CD4-positive, CD25-positive, alpha-beta regulatory T cell (primary cell): ENCODE measurements around the gene EVI5. TPM values are rescaled to one million over a fixed set of nuclear protein-coding genes. Genes with fewer than 3 reads are reported as not detected.

Experiments used
- ATAC-seq, 2 donors: fragments of 150-1000 bp; cut with Tn5 transposase; one replicate each; pipeline ENCODE4 v1.10.0; 2021; ENCODE audit warnings: low read depth in 2 of 2, moderate number of reproducible peaks in 2 of 2, moderate library complexity in 1 of 2
- DNase-seq, 3 donors: peaks; one replicate each; pipeline versions ENCODE4 v3.0.0 to v3.0.0-alpha.2; 2012 to 2022; ENCODE audit warnings: mixed read lengths in 1 of 3
- H3K27ac ChIP-seq: one replicate; pipeline ENCODE4 v1.7.0; 2013; ENCODE audit warnings: mild to moderate bottlenecking, low read length; ENCODE audit not compliant: insufficient read depth, poor library complexity, severe bottlenecking
- H3K27me3 ChIP-seq: one replicate; pipeline ENCODE4 v1.7.0; 2013; ENCODE audit warnings: low read length; ENCODE audit not compliant: control insufficient read depth, insufficient read depth
- H3K36me3 ChIP-seq: one replicate; pipeline ENCODE4 v1.7.0; 2013; ENCODE audit warnings: mild to moderate bottlenecking, low read length, moderate library complexity; ENCODE audit not compliant: control insufficient read depth, insufficient read depth
- H3K4me1 ChIP-seq: 2 replicates; pipeline ENCODE4 v1.7.0; 2013; ENCODE audit warnings: mild to moderate bottlenecking, low read length; ENCODE audit not compliant: insufficient read depth, control insufficient read depth, poor library complexity, severe bottlenecking
- H3K4me3 ChIP-seq: one replicate; pipeline ENCODE4 v1.7.0; 2013; ENCODE audit warnings: low read depth, mild to moderate bottlenecking, low read length, moderate library complexity
- H3K9me3 ChIP-seq, 2 experiments: 1 replicate in 1 of 2; 2 replicates in 1 of 2; pipeline ENCODE4 v1.7.0; 2013; ENCODE audit warnings: low read length in 2 of 2, mild to moderate bottlenecking in 1 of 2, moderate library complexity in 1 of 2; ENCODE audit not compliant: control insufficient read depth in 2 of 2
- H3K27ac Mint-ChIP-seq, 3 donors: one replicate each; pipeline ENCODE4 v1.8.0; 2020 to 2022; ENCODE audit warnings: mild to moderate bottlenecking in 3 of 3, mixed read lengths in 3 of 3, moderate library complexity in 2 of 3
- H3K27me3 Mint-ChIP-seq: one replicate; pipeline ENCODE4 v1.8.0; 2022; ENCODE audit warnings: mild to moderate bottlenecking, mixed read lengths
- H3K36me3 Mint-ChIP-seq: one replicate; pipeline ENCODE4 v1.8.0; 2020; ENCODE audit warnings: mixed read lengths
- H3K4me1 Mint-ChIP-seq, 4 donors: one replicate each; pipeline ENCODE4 v1.8.0; 2020 to 2022; ENCODE audit warnings: mixed read lengths in 4 of 4, mild to moderate bottlenecking in 1 of 4
- H3K4me3 Mint-ChIP-seq, 4 donors: one replicate each; pipeline ENCODE4 v1.8.0; 2020 to 2022; ENCODE audit warnings: mild to moderate bottlenecking in 4 of 4, mixed read lengths in 4 of 4, moderate library complexity in 3 of 4
- H3K9me3 Mint-ChIP-seq, 7 donors: one replicate each; pipeline ENCODE4 v1.8.0; 2020 to 2022; ENCODE audit warnings: mixed read lengths in 7 of 7, mild to moderate bottlenecking in 3 of 7, moderate library complexity in 2 of 7
- polyA plus RNA-seq, 4 donors: library from polyadenylated mRNA; unstranded; fragments of 300-500 nt; fragmentation: Illumina TruSeq; gene quantifications; one replicate each; pipeline ENCODE4 v1.2.3, GENCODE V29; 2021
- total RNA-seq: library from RNA; stranded (reverse); gene quantifications from one replicate; pipeline ENCODE4 v1.2.3, GENCODE V29; 2022

The EVI5 gene
- total and polyA plus RNA-seq, 5 donors from 2014 or later, result 0.52 to 2.7 (median 0.59) TPM

DNA sequence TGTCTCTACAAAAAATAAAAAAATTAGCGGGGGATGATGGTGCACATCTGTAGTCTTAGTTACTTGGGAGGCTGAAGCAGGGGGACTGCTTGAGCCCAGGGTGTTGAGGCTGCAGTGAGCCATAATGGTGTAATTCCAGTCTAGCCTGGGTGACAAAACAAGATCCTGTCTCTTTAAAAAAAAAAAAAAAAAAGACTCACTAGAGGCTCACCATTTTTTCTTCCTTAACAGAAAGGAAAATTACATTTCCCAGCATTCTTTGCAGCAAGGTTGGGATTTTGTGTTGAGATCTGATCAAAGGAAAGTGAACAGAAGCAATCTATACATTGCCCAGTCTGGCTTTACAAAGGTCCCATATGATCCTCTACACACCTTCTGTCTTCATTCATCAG is 319.7 kb downstream of the EVI5 start:
- Mint-ChIP-seq H3K27me3 (peaks cover 5% of the 10 kb centered on the region), H3K27ac (peak overlapping the region in 2 of 3 donors; percentile 11 to 48), H3K4me3 (no peak overlapping the region), H3K9me3 (no peaks in the 10 kb centered on the region), H3K4me1 (peaks cover 16 to 52% (median 26%) of the 10 kb centered on the region in 4 donors), H3K36me3 (no peaks in the 10 kb centered on the region)
- H3K27ac ChIP-seq, result no peak overlapping the region
- ATAC-seq (no peak), DNase-seq (no peak)
- H3K4me1 ChIP-seq, result peaks cover 15% of the 10 kb centered on the region
- no peak overlapping the region for H3K4me3 ChIP-seq
- no peaks in the 10 kb centered on the region for H3K27me3 ChIP-seq
- no peaks in the 10 kb centered on the region for H3K36me3 ChIP-seq
- H3K9me3 ChIP-seq, result no peaks in the 10 kb centered on the region

DNA sequence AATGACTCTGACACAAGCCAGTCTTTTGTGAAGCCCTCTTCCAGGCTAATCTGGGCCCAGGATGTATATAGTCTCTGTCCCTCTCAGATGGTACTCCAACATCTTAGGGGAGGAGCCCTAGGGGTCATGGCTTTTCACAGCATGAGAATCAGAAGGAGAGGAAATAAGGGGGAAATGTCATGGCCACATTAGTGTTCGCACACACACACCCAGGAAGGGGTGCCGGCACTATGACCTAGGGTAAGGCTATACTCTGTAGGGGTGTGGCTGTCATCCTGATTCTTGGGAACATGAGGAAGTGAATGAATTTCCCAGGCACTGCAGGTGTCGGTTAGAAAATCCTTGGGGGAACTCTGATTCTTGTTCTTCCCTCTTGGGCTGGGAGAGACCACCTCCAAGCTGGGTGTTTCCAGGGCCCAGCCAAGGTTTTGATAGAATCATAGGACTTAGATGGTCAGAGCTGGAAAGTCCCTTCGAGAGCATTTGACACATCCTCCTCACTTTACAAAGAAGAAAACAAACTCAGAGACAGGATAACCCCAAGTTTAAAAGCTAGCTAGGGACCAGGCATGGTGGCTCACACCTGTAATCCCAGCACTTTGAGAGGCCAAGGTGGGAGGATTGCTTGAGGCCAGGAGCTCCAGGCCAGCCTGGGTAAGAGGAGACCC is 320.2 kb downstream of the EVI5 start:
- Histone ChIP-seq H3K27ac (no peak overlapping the region), H3K27me3 (no peaks in the 10 kb centered on the region)
- no peak for ATAC-seq

DNA sequence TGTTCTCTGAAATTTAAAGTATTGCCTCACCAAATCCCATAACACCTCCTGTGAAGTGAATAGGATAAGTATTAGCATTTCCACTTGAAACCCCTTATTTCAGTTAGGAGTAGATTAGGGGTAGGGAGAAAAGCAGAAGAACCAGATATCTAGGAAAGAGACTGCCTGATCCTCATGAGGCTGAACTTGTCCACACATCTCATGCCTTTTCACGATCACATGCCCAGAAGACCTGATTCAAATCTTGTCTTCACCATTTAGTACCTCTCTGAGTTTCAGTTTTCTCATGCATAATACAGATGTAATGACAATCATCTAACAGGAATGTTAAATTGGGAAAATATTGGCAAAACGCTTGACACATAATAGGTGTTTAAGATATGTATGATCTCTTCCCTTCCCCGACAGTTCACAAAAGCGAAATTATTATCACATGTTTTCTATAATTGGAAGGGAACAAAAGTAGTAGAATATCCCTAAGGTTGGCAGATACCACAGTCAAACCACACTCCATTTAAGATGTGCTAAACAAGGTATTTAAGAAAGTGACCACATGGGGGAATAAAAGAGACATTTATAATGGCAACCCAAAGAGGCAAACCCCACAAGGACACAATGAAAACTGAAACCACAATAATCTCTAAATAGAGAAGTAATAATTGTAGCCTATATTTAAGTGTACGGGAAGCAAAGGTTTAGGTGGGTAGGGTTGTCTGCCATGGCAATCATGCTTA is 323.4 kb downstream of the EVI5 start:
- Histone ChIP-seq H3K27ac (no peak overlapping the region), H3K27me3 (no peaks in the 10 kb centered on the region), H3K9me3 (no peaks in the 10 kb centered on the region), H3K4me1 (peaks cover 19% of the 10 kb centered on the region), H3K4me3 (no peak overlapping the region), H3K36me3 (no peaks in the 10 kb centered on the region)
- Mint-ChIP-seq H3K4me3 (peak overlapping the region in 1 of 4 donors; percentile 26), H3K4me1 (peaks cover 21 to 51% (median 24%) of the 10 kb centered on the region in 4 donors), H3K9me3 (no peaks in the 10 kb centered on the region), H3K27ac (peak overlapping the region in 1 of 3 donors; percentile 37), H3K27me3 (no peaks in the 10 kb centered on the region), H3K36me3 (no peaks in the 10 kb centered on the region)
- DNase-seq, result peak in 2 of 3 donors; percentile 17 to 44
- no peak for ATAC-seq

More for the DNA sequence above, 320.2 kb downstream of the EVI5 start:
- Histone ChIP-seq H3K4me1 (peaks cover 20% of the 10 kb centered on the region), H3K4me3 (no peak overlapping the region), H3K9me3 (no peaks in the 10 kb centered on the region), H3K36me3 (no peaks in the 10 kb centered on the region)
- Mint-ChIP-seq H3K27ac (peak overlapping the region; percentile 8 to 48 (median 11)), H3K4me1 (peaks cover 20 to 57% (median 27%) of the 10 kb centered on the region in 4 donors), H3K27me3 (peaks cover 5% of the 10 kb centered on the region), H3K9me3 (no peaks in the 10 kb centered on the region), H3K36me3 (no peaks in the 10 kb centered on the region), H3K4me3 (peak overlapping the region in 1 of 4 donors; percentile 62)
- no peak for DNase-seq

DNA sequence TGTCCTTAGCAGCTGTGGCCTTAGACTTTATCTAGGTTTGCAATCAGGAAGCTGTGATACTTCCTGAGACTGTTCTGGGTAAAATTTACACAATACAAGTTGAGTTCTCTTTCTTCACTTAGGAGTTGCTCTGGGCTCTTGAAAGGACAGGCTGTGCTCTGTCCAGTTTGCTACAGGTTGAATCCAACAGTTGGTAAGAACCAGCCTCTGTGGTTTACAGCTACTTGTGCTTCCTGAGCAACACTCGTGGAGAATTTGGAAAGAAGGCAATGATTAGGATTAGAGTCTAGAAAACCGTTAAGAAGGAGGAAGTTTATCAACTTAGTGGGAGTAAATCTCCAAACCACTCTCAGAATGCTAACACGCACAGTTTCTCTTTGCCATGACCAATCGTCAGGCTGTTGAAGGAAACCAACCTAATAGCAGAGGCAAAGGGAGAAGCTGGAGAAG is 325.0 kb downstream of the EVI5 start:
- ATAC-seq (no peak), DNase-seq (no peak)
- peaks cover 14% of the 10 kb centered on the region for H3K4me1 ChIP-seq
- H3K27ac ChIP-seq, result no peak overlapping the region
- H3K4me3 Mint-ChIP-seq, result peak overlapping the region in 1 of 4 donors; percentile 61
- H3K36me3 Mint-ChIP-seq, result no peaks in the 10 kb centered on the region
- H3K36me3 ChIP-seq, result no peaks in the 10 kb centered on the region
- H3K4me1 Mint-ChIP-seq, result peaks cover 21 to 36% (median 22%) of the 10 kb centered on the region in 4 donors
- H3K4me3 ChIP-seq, result no peak overlapping the region
- H3K27ac Mint-ChIP-seq, result peak overlapping the region; percentile 5 to 93 (median 76)
- no peaks in the 10 kb centered on the region for H3K9me3 ChIP-seq
- H3K27me3 ChIP-seq, result no peaks in the 10 kb centered on the region
- no peaks in the 10 kb centered on the region for H3K27me3 Mint-ChIP-seq
- no peaks in the 10 kb centered on the region for H3K9me3 Mint-ChIP-seq

Other genes with a start within 250 kb of the EVI5 start
- gene RPL5, start 46.9 kb upstream of the EVI5 start, total RNA-seq, result 916 TPM
- gene RPL5, start 46.9 kb upstream of the EVI5 start, polyA plus RNA-seq, result 1,000 to 10,000 TPM; 1,593 to 3,054 (median 2,579) TPM
- gene DIPK1A, start 176.4 kb upstream of the EVI5 start, total RNA-seq, result 10.9 TPM
- gene DIPK1A, start 176.4 kb upstream of the EVI5 start, polyA plus RNA-seq, result 10 to 100 TPM; 13.0 to 19.6 (median 15.2) TPM